HEK293 (cell line): ENCODE data around the gene RPS14.

Experiments
- CTCF ChIA-PET: fragments of 350-600 bp; formaldehyde crosslinking; extraction: SDS; loops from one replicate; lab custom pipeline; 2021; ENCODE audit warnings: antibody characterized with exemption; lab: Yijun Ruan, JAX
- POLR2A ChIA-PET: fragments of 300-600 bp; formaldehyde crosslinking; extraction: SDS; loops from one replicate; lab custom pipeline; 2020; ENCODE audit warnings: antibody characterized with exemption, inconsistent platforms; lab: Yijun Ruan, JAX
- H3K27ac ChIP-seq: fragments of 200-500 bp; sonication (Bioruptor generic); 2 replicates; pipeline ENCODE4 v1.5.1; 2014; ENCODE audit warnings: low read depth, low read length, control low read depth, inconsistent platforms; ENCODE audit errors: extremely low read depth
- H3K36me3 ChIP-seq, 2 experiments: fragments of 200-500 bp in 1 of 2; sonication (Bioruptor generic) in 1 of 2; 1 replicate in 1 of 2; 2 replicates in 1 of 2; pipeline ENCODE4 v1.5.1; 2014 to 2017; ENCODE audit warnings: inconsistent platforms in 2 of 2, low read length in 2 of 2; ENCODE audit not compliant: control insufficient read depth in 2 of 2, insufficient read depth in 1 of 2
- H3K4me1 ChIP-seq: fragments of 200-500 bp; sonication (Bioruptor generic); 2 replicates; pipeline ENCODE4 v1.5.1; 2014; ENCODE audit warnings: mild to moderate bottlenecking, low read length, inconsistent platforms; ENCODE audit not compliant: control insufficient read depth, insufficient read depth
- H3K4me3 ChIP-seq: 2 replicates; pipeline ENCODE4 v1.5.1; 2011; ENCODE audit warnings: low read depth, mild to moderate bottlenecking, control low read depth, low read length, moderate library complexity
- H3K9me3 ChIP-seq: fragments of 200-500 bp; sonication (Bioruptor generic); 2 replicates; pipeline ENCODE4 v1.5.1; 2014; ENCODE audit warnings: low read depth, low read length, inconsistent platforms; ENCODE audit not compliant: control insufficient read depth, insufficient read depth
- BCL11A ChIP-seq: fragments of 450-650 bp; formaldehyde crosslinking; IDR thresholded peaks from 2 replicates; pipeline ENCODE4 v1.5.1; 2016; ENCODE audit warnings: low read depth, missing biosample characterization, missing genetic modification characterization
- HIC1 ChIP-seq: fragments of 450-650 bp; formaldehyde crosslinking; IDR thresholded peaks from 2 replicates; pipeline ENCODE4 v1.5.1; 2016; ENCODE audit warnings: missing biosample characterization, missing genetic modification characterization
- MYNN ChIP-seq: fragments of 450-650 bp; formaldehyde crosslinking; IDR thresholded peaks from 2 replicates; pipeline ENCODE4 v1.5.1; 2016; ENCODE audit warnings: missing biosample characterization, missing genetic modification characterization, borderline replicate concordance
- MZF1 ChIP-seq: fragments of 450-650 bp; formaldehyde crosslinking; IDR thresholded peaks from 2 replicates; pipeline ENCODE4 v1.5.1; 2017; ENCODE audit warnings: missing biosample characterization, missing genetic modification characterization, borderline replicate concordance
- SALL2 ChIP-seq: fragments of 450-650 bp; formaldehyde crosslinking; IDR thresholded peaks from 2 replicates; pipeline ENCODE4 v1.5.0; 2017; ENCODE audit warnings: missing biosample characterization, mild to moderate bottlenecking, missing genetic modification characterization, borderline replicate concordance
- ZBTB6 ChIP-seq: fragments of 450-650 bp; formaldehyde crosslinking; IDR thresholded peaks from 2 replicates; pipeline ENCODE4 v1.5.1; 2017; ENCODE audit warnings: missing biosample characterization, missing genetic modification characterization
- ZFP41 ChIP-seq: fragments of 450-650 bp; formaldehyde crosslinking; IDR thresholded peaks from 2 replicates; pipeline ENCODE4 v1.5.1; 2016; ENCODE audit warnings: missing biosample characterization, missing genetic modification characterization, borderline replicate concordance
- ZNF202 ChIP-seq: fragments of 450-650 bp; formaldehyde crosslinking; IDR thresholded peaks from 2 replicates; pipeline ENCODE4 v1.5.1; 2016; ENCODE audit warnings: missing biosample characterization, missing genetic modification characterization, borderline replicate concordance
- ZNF214 ChIP-seq: fragments of 450-650 bp; formaldehyde crosslinking; IDR thresholded peaks from 2 replicates; pipeline ENCODE4 v1.5.1; 2017; ENCODE audit warnings: missing biosample characterization, mild to moderate bottlenecking, missing genetic modification characterization, borderline replicate concordance
- ZNF302 ChIP-seq: fragments of 450-650 bp; formaldehyde crosslinking; IDR thresholded peaks from 2 replicates; pipeline ENCODE4 v1.5.1; 2016; ENCODE audit warnings: missing biosample characterization, missing genetic modification characterization, low read depth
- ZNF416 ChIP-seq: fragments of 450-650 bp; formaldehyde crosslinking; IDR thresholded peaks from 2 replicates; pipeline ENCODE4 v1.5.1; 2016; ENCODE audit warnings: missing biosample characterization, missing genetic modification characterization
- ZNF514 ChIP-seq: fragments of 450-650 bp; formaldehyde crosslinking; IDR thresholded peaks from 2 replicates; pipeline ENCODE4 v1.5.1; 2016; ENCODE audit warnings: missing biosample characterization, missing genetic modification characterization
- ZNF518A ChIP-seq: fragments of 450-650 bp; formaldehyde crosslinking; conservative IDR thresholded peaks from 2 replicates; pipeline ENCODE4 v1.5.1; 2016; ENCODE audit warnings: low read depth, missing biosample characterization, missing genetic modification characterization
- ZNF571 ChIP-seq: fragments of 450-650 bp; formaldehyde crosslinking; IDR thresholded peaks from 2 replicates; pipeline ENCODE4 v1.5.0; 2017; ENCODE audit warnings: missing biosample characterization, missing genetic modification characterization
- ZNF596 ChIP-seq: fragments of 450-650 bp; IDR thresholded peaks from 2 replicates; pipeline ENCODE4 v1.5.0; 2018; ENCODE audit warnings: missing biosample characterization, mild to moderate bottlenecking, missing genetic modification characterization, moderate library complexity
- ZNF704 ChIP-seq: fragments of 450-650 bp; formaldehyde crosslinking; IDR thresholded peaks from 2 replicates; pipeline ENCODE4 v1.5.1; 2016; ENCODE audit warnings: missing biosample characterization, missing genetic modification characterization
- ZNF776 ChIP-seq: fragments of 450-650 bp; formaldehyde crosslinking; IDR thresholded peaks from 2 replicates; pipeline ENCODE4 v1.5.0; 2017; ENCODE audit warnings: missing biosample characterization, missing genetic modification characterization, borderline replicate concordance
- ZNF777 ChIP-seq: fragments of 450-650 bp; formaldehyde crosslinking; IDR thresholded peaks from 2 replicates; pipeline ENCODE4 v1.5.1; 2017; ENCODE audit warnings: missing biosample characterization, missing genetic modification characterization, borderline replicate concordance
- ZNF830 ChIP-seq: fragments of 450-650 bp; IDR thresholded peaks from 2 replicates; pipeline ENCODE4 v1.5.0; 2018; ENCODE audit warnings: missing biosample characterization, missing genetic modification characterization, low read depth, mild to moderate bottlenecking, moderate library complexity
- ZSCAN30 ChIP-seq: fragments of 450-650 bp; IDR thresholded peaks from 2 replicates; pipeline ENCODE4 v1.5.1; 2018; ENCODE audit warnings: missing biosample characterization, mild to moderate bottlenecking, missing genetic modification characterization, moderate library complexity

The RPS14 gene

GRCh38 chr5:150448334-150448733, 1.2 kb downstream of the RPS14 start:
- peaks cover 29 to 58% of the 10 kb centered on the region in 2 experiments for H3K36me3 ChIP-seq
- TF ChIP-seq HIC1 (tag by site-specific recombination) (no peak), ZNF518A (tag by site-specific recombination) (no peak), ZNF416 (tag by site-specific recombination) (no peak), ZNF777 (tag by site-specific recombination) (no peak), BCL11A (tag by site-specific recombination) (no peak)
- TF ChIP-seq, all 188 proteins: peak for 0
- Histone ChIP-seq H3K9me3 (no peaks in the 10 kb centered on the region), H3K27ac (peak overlapping the region; percentile 95), H3K4me3 (peak overlapping the region; percentile 98), H3K4me1 (peaks cover 3% of the 10 kb centered on the region)
- ChIA-PET CTCF (no interaction called here), POLR2A (no interaction called here)

GRCh38 chr5:150447188-150447587, 2.4 kb downstream of the RPS14 start:
- Histone ChIP-seq H3K4me1 (peaks cover 3% of the 10 kb centered on the region), H3K4me3 (no peak overlapping the region), H3K9me3 (no peaks in the 10 kb centered on the region), H3K36me3 (peaks cover 29 to 61% of the 10 kb centered on the region in 2 experiments), H3K27ac (no peak overlapping the region)
- ChIA-PET POLR2A (interaction anchor here (1.5 kb wide), 1 partner anchor 36 kb away, joined by 4 read pairs; no protein-coding TSS in a partner anchor), CTCF (interaction anchor here (1.8 kb wide), 1 partner anchor 12 kb away, joined by 3 read pairs; no protein-coding TSS in a partner anchor)
- TF ChIP-seq ZNF776 (no peak), ZNF302 (no peak), ZNF704 (tag by site-specific recombination) (no peak), ZNF596 (tag by site-specific recombination) (no peak), ZNF571 (tag by site-specific recombination) (no peak), ZNF514 (tag by site-specific recombination) (no peak), MZF1 (no peak), ZNF214 (tag by site-specific recombination) (no peak), ZNF830 (no peak), ZBTB6 (tag by site-specific recombination) (no peak), MYNN (tag by site-specific recombination) (no peak), SALL2 (tag by site-specific recombination) (no peak), ZSCAN30 (tag by site-specific recombination) (no peak), ZFP41 (no peak), ZNF202 (tag by site-specific recombination) (no peak)
